GM10266 (cell line): ENCODE measurements around the gene SNX25.

Source experiments
- DNase-seq: peaks from one replicate; pipeline ENCODE4 v3.0.0; 2012; ENCODE audit errors: extremely low spot score
- TF ChIP-seq, protein P1 (sequence below): IDR thresholded peaks from 2 replicates; pipeline ENCODE4 v1.5.1; 2012; ENCODE audit warnings: mild to moderate bottlenecking, low read depth; ENCODE audit not compliant: control insufficient read depth, insufficient read depth; ENCODE audit errors: missing control alignments

SNX25 gene

DNA sequence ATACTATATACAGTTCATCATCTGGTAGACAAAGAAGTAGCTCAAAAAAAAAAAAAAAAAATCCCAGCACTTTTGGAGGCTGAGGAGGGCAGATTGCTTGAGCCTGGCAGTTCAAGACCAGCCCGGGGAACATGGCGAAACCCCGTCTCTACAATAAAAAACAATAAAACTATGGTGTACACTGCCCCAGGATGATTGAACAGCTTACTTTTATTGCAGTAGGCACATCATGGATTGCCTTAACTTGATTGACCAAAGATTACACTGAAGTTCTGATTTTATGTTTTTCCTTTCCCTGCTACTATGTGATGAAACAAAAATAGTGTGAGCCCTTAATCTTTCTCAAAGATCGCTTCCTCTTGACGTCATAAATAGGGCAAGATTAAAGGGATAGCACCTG lies 60.6 kb downstream of the SNX25 start:
- TF ChIP-seq, protein P1, sequence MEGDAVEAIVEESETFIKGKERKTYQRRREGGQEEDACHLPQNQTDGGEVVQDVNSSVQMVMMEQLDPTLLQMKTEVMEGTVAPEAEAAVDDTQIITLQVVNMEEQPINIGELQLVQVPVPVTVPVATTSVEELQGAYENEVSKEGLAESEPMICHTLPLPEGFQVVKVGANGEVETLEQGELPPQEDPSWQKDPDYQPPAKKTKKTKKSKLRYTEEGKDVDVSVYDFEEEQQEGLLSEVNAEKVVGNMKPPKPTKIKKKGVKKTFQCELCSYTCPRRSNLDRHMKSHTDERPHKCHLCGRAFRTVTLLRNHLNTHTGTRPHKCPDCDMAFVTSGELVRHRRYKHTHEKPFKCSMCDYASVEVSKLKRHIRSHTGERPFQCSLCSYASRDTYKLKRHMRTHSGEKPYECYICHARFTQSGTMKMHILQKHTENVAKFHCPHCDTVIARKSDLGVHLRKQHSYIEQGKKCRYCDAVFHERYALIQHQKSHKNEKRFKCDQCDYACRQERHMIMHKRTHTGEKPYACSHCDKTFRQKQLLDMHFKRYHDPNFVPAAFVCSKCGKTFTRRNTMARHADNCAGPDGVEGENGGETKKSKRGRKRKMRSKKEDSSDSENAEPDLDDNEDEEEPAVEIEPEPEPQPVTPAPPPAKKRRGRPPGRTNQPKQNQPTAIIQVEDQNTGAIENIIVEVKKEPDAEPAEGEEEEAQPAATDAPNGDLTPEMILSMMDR = no peak

DNA sequence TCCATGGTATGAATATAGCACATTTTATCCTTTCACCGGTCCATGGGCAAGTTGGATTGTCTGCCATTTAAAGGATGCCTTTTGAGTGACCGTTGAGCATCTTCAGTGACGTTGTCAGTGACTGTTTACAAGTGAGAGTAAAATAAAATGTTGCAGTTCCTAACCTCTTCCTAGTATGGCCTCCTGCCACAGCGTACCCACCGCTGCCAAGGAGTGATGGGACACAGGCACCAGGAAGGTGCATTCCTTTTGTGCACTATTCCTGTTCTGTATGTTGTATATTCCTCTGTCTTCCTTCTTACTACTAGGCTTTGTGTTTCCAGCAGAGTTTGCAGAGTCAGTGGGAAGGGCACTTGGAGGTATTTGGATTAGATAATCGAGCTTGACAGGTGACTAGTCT lies 61.5 kb downstream of the SNX25 start:
- TF ChIP-seq, protein P1 = no peak
- DNase-seq = no peak

More for the DNA sequence above, 60.6 kb downstream of the SNX25 start:
- DNase-seq = no peak

DNA sequence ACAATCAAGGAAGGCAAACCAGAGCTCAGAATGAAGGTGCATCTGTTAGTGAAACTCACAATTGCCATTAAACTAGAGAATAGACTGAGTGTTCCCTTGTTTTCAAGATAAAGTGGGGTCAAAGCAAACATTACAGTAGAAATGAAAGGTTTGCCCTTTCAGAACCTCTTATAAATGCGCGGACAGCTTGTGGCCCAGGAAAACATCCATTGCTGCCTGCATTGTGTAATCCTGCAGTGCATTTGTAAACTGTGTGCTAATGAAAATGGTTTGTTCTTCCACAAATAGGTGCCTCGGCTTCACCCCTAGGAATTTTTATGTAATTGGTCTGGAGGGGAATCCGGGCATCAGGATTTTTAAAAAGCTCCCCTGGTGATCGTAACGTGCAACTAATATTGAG lies 62.8 kb downstream of the SNX25 start:
- TF ChIP-seq, protein P1 = no peak
- DNase-seq = no peak

DNA sequence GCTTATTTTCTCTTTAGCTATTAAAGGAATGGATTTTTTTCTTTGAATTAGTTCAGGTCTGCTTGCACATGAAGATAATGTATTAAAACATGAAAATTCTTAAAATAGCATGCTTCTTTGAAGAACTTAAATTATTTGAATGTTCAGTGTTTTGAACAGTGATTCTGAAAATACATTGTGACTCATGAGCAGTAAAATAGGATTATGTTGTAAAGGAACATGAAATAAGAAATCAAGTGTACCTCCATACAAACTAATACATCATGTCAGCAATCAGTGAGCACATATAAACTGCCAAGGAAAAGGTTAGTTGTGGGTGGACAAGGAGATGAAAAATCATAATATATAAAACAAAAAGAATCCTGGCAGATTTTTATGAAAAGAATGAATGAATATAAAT lies 66.1 kb downstream of the SNX25 start:
- DNase-seq = no peak
- TF ChIP-seq, protein P1 = no peak

DNA sequence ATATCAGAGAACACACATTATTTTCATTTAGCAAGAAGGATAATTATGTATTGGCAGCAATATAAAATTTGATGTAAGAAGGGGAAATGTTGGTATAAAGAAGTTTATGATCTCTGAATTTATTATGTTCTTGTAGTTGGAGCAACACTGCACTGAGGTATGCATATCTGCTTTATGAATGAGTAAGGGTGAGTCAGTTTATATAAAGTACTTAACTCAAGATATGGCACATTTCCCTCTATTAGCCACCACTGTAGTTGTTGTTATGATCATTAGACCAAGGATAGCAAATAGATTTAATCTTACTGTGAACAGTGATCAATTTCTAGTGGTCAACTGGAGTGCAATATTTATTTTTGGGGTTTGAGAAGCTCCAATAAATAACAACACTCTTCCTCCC lies 66.6 kb downstream of the SNX25 start:
- TF ChIP-seq, protein P1 = no peak
- DNase-seq = no peak

DNA sequence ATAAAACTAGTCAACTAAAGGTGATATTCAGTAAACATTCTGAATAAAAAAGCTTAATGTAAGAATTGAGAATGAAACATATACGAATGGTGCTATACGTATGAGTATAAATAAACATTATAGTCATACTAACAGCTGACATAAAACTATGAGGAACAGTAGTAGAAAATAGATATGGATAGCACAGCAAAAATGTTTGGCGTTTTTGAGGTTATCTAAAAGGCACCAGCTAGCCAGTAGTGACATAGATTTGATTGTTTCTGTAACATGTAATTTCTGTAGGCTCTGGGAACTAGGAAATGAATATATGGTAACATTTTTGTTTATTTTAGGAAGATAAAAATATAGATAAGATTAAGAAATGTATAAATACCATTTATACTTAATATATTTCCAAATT lies 69.3 kb downstream of the SNX25 start:
- no peak for DNase-seq
- TF ChIP-seq, protein P1 = no peak

DNA sequence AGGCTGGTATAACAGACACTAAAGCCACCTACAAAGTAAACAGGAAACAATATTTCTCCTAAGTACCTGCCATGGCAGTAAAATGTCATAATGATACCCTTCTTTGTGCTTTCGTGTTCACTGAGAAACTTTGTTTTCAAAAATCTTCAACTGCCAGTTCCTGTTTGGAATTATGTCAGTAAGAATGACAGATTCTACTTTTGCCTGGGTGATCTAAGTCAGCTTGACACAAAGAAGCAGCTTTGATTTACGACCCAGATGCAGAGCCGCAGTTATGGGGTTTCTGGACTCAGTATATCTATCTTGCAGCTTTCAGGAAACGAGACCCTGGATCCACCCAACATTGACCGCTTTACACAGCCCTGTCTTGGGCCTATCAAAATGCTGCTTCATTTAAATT lies 71.2 kb downstream of the SNX25 start:
- DNase-seq = no peak
- TF ChIP-seq, protein P1 = no peak
